Erythroblast (primary cell): ENCODE data around the gene TTC3.
"Not testable (repeated sequence)": the region's sequence is repeated elsewhere in the genome, so short reads cannot be mapped to it uniquely, and the experiment has no call there.

Experiments used
- DNase-seq, 2 experiments: peaks; one replicate each; lab custom pipeline; 2025; lab: John Stamatoyannopoulos, UW
- GATA1 ChIP-seq: IDR thresholded peaks from 2 replicates; pipeline ENCODE4 v1.6.1; 2011; ENCODE audit warnings: low read depth, mild to moderate bottlenecking, control low read depth, low read length, moderate library complexity
- POLR2A ChIP-seq: IDR thresholded peaks from 2 replicates; pipeline ENCODE4 v1.6.1; 2011; ENCODE audit warnings: mild to moderate bottlenecking, low read length

Gene TTC3

GRCh38 chr21:37045149-37045548 is 27.9 kb upstream of the TTC3 start:
- no peak for DNase-seq
- TF ChIP-seq GATA1 (no peak), POLR2A (no peak)

GRCh38 chr21:37045556-37045955 is 27.5 kb upstream of the TTC3 start:
- no peak for DNase-seq
- TF ChIP-seq GATA1 (no peak), POLR2A (no peak)

GRCh38 chr21:37047079-37047478 is 26.0 kb upstream of the TTC3 start:
- TF ChIP-seq POLR2A (no peak), GATA1 (no peak)
- no peak for DNase-seq

- DNase-seq: not testable (repeated sequence)
Measured at GRCh38 chr21:37049741-37050140, 23.3 kb upstream of the TTC3 start.

DNA sequence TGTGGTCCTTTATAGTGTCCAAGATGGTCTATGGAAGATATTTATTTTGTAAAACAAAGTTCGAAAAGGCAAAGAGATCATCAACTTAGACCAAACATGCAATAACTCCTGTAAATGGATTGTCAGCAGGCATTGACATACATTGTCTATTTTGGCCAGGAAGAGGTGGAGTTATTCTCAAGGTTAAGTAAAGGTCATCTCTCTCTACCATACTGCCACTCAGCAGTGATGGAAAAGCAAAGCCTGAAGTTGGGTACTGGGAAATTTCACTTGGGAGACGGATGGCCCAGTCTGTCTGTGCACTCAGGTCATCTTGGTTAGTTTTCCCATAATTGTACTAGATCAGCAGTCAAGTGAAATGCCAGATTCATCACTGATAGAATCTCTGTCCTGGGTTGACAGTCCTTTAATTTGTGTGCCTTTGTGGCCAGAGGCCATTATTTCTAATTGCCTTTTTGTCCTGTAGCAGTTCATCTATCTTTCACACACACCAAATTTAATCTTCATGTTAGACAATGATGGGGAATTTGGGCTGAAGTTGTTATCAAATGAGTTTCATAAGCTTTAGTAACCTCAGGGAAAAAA is 17.7 kb upstream of the TTC3 start:
- TF ChIP-seq GATA1 (no peak), POLR2A (no peak)
- DNase-seq: no peak

GRCh38 chr21:37057614-37058013 is 15.4 kb upstream of the TTC3 start:
- no peak for TF ChIP-seq POLR2A
- TF ChIP-seq GATA1: no peak
- no peak for DNase-seq

GRCh38 chr21:37058261-37058660 is 14.8 kb upstream of the TTC3 start:
- no peak for DNase-seq
- TF ChIP-seq GATA1: no peak

DNA sequence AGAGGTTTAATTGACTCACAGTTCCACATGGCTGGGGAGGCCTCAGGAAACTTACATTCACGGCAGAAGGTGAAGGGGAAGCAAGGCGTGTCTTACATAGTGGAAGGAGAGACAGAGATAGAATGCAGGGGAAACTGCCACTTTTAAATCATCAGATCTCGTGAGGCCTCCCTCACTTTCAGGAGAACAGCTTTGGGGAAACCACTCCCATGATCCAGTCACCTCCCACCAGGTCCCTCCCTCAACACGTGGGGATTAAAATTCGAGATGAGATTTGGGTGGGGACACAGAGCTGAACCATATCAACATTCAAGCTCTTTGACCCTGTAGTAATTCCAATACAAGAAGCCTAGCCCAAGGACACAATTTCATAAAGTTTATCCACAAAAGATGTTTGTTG is 13.9 kb upstream of the TTC3 start:
- no peak for DNase-seq
- no peak for TF ChIP-seq POLR2A
- no peak for TF ChIP-seq GATA1

DNA sequence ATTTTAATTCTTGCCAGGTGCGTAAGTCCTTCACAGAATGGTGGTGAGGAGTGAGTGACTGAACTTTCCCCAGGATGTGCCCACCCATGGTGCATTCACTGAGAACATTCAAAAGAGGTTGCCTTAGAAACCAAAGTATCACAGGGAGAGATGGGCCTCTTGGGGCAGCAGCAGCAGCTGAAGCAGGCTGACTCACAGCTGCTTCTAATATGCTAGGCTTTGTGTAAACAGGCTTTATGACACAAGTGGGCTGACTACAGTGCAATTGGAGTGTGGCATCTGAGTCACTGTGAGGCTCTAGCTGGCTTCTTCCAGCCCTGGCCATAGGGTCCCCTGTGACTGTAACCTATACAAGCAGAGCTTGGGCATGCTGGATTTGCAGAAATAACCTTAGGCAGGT is 12.8 kb upstream of the TTC3 start:
- no peak for DNase-seq
- no peak for TF ChIP-seq POLR2A
- TF ChIP-seq GATA1: no peak

GRCh38 chr21:37061926-37062592 is 11.0 kb upstream of the TTC3 start:
- no peak for TF ChIP-seq POLR2A
- TF ChIP-seq GATA1: no peak
- no peak for DNase-seq

GRCh38 chr21:37062593-37062935 is 10.5 kb upstream of the TTC3 start:
- DNase-seq: no peak
- TF ChIP-seq GATA1 (no peak), POLR2A (no peak)

DNA sequence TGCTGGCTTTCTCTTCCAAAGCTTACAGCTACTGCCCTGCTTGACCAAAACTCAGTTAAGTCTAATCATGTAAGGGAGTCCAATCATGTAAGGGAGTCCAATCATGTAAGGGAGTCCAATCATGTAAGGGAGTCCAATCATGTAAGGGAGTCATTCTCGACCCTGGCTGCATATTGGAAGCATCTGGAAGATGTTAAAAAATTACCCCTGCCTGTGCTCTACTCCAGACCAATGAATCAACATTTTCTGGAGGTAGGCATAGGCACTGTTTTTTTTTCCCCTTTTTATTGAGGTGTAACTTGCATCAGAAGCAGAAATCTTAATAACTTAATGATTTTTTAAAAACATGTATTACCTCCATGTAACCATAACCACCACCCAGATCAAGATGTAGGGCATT is 9.6 kb upstream of the TTC3 start:
- DNase-seq: no peak
- no peak for TF ChIP-seq POLR2A
- TF ChIP-seq GATA1: no peak

- DNase-seq: no peak
- TF ChIP-seq POLR2A: no peak
- TF ChIP-seq GATA1: no peak
Measured at GRCh38 chr21:37064841-37065240, 8.2 kb upstream of the TTC3 start.

DNA sequence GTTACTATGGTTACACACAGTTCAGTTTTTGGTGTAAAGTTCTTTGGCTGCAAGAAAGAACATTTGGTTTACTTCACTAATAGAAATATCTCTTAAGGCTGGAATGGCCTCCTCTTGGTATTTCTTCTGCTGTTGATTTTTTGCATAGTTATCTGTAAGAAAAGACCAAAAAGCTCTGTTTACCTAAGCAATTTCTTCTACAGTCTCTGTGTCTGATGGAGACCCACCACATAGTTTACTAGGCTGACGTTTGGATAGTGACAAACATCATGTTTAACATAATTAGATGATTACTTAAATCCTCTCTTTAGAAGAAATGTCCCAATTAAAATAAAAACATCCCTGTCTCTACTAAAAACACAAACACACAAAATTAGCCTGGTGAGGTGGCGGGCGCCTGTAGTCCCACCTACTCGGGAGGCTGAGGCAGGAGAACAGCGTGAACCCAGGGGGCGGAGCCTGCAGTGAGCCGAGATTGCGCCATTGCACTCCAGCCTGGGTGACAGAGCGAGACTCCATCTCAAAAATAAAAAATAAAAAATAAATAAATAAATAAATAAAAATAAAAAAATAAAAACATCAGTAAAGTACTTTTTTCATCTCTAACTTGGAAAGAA is 7.4 kb upstream of the TTC3 start:
- TF ChIP-seq POLR2A (no peak), GATA1 (no peak)

More for the DNA sequence above, 7.4 kb upstream of the TTC3 start:
- DNase-seq: no peak
